Measurements from ENCODE around the gene ARL4A.

DNA sequence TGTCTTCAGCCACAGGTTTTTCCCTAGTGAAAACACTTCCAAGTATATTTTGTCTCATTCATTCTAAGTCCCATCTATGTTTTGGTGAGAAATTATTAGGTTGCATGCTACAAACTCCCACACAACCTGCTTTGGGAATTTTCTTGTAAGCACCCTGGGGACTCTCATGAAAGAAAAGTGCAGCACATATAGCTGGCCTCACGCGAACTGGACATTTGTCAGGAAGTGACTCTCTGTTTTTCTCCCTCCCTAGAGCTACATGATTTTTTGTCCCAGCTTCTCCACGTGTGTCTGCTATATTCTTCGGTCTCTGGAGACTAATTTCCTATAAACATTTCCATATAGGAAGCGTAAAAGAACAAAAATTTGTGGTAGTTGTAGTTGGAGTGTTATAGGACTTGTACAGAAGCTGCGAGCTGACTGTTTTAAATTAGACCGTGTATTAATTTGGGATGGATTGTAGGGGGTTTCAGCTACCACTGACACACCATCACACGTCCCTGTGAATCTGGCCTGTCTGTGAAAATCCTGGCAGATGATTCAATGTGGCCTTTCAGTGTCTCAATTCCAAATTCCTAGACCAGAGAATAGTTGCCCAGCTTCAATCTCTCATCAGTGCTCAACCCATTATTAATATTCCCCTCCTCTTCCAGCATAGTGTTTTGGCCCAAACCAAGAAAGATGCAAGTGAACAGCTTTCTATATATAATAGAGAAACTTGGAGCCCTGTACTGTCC lies 40.2 kb downstream of the ARL4A start:
- no peak for TF ChIP-seq TAF1 (IDR thresholded peaks at IDR 0.05; ENCODE audit: borderline replicate concordance, insufficient read depth, low read length)
- no peak for TF ChIP-seq POLR2AphosphoS5 (IDR thresholded peaks at IDR 0.05; ENCODE audit: low read depth, low read length)
- TF ChIP-seq SIN3A (IDR thresholded peaks at IDR 0.05; ENCODE audit: borderline replicate concordance, insufficient read depth, low read length), result no peak
- TF ChIP-seq, protein P1, sequence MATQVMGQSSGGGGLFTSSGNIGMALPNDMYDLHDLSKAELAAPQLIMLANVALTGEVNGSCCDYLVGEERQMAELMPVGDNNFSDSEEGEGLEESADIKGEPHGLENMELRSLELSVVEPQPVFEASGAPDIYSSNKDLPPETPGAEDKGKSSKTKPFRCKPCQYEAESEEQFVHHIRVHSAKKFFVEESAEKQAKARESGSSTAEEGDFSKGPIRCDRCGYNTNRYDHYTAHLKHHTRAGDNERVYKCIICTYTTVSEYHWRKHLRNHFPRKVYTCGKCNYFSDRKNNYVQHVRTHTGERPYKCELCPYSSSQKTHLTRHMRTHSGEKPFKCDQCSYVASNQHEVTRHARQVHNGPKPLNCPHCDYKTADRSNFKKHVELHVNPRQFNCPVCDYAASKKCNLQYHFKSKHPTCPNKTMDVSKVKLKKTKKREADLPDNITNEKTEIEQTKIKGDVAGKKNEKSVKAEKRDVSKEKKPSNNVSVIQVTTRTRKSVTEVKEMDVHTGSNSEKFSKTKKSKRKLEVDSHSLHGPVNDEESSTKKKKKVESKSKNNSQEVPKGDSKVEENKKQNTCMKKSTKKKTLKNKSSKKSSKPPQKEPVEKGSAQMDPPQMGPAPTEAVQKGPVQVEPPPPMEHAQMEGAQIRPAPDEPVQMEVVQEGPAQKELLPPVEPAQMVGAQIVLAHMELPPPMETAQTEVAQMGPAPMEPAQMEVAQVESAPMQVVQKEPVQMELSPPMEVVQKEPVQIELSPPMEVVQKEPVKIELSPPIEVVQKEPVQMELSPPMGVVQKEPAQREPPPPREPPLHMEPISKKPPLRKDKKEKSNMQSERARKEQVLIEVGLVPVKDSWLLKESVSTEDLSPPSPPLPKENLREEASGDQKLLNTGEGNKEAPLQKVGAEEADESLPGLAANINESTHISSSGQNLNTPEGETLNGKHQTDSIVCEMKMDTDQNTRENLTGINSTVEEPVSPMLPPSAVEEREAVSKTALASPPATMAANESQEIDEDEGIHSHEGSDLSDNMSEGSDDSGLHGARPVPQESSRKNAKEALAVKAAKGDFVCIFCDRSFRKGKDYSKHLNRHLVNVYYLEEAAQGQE (IDR thresholded peaks at IDR 0.05; ENCODE audit: insufficient read depth in 1 of 2, low read depth in 2 of 2, low read length in 2 of 2), result no peak
- TF ChIP-seq FOXP2 (optimal IDR thresholded peaks at IDR 0.05; ENCODE audit: borderline replicate concordance, extremely low read depth, extremely low read length, insufficient read depth), result no peak
